Measurements from ENCODE around the gene UCHL3. TPM values are rescaled to one million over a fixed set of nuclear protein-coding genes. Genes with fewer than 3 reads are reported as not detected.

Gene UCHL3
- total and polyA plus RNA-seq, 2 of the 4 experiments (the other 2 are of a cell fraction), result 63.8 to 68.3 TPM

- no peak overlapping the region for H3K18ac ChIP-seq (ENCODE audit: low read depth, low read length)
- TF ChIP-seq ELK1 (IDR thresholded peaks at IDR 0.05; ENCODE audit: borderline replicate concordance, low read depth, low read length) (no peak), NFE2L2 (IDR thresholded peaks at IDR 0.05; ENCODE audit: low read depth, low read length) (no peak), SMC3 (IDR thresholded peaks at IDR 0.05; ENCODE audit: low read depth, low read length) (no peak), MAZ (IDR thresholded peaks at IDR 0.05; ENCODE audit: borderline replicate concordance, low read depth, low read length) (no peak), MAFK (IDR thresholded peaks at IDR 0.05; ENCODE audit: low read depth, low read length) (no peak), MXI1 (IDR thresholded peaks at IDR 0.05; ENCODE audit: borderline replicate concordance, low read depth, low read length) (no peak), RFX5 (IDR thresholded peaks at IDR 0.05; ENCODE audit: low read depth, low read length) (no peak), POLR2A (IDR thresholded peaks at IDR 0.05; ENCODE audit: low read depth, low read length) (no peak), BHLHE40 (IDR thresholded peaks at IDR 0.05; ENCODE audit: low read depth, low read length) (no peak), CTCF (conservative IDR thresholded peaks at IDR 0.05; ENCODE audit: low read depth, low read length) (no peak), CEBPB (IDR thresholded peaks at IDR 0.05; ENCODE audit: low read depth, low read length) (no peak; the same call in 1 of the 2 replicates), RAD21 (IDR thresholded peaks at IDR 0.05; ENCODE audit: low read length) (no peak), RCOR1 (IDR thresholded peaks at IDR 0.05; ENCODE audit: insufficient replicate concordance, low read length) (no peak), FOS (IDR thresholded peaks at IDR 0.05; ENCODE audit: low read depth, low read length) (no peak), CHD1 (IDR thresholded peaks at IDR 0.05; ENCODE audit: low read depth, low read length) (no peak), USF2 (IDR thresholded peaks at IDR 0.05; ENCODE audit: low read depth, low read length) (no peak)
- H3K23ac ChIP-seq (ENCODE audit: low read depth, low read length), result no peak overlapping the region
- no peak overlapping the region for H4K8ac ChIP-seq (ENCODE audit: low read depth in 2 of 2, low read length in 2 of 2)
- H2BK20ac ChIP-seq (ENCODE audit: low read depth, low read length), result no peak overlapping the region
- ChIA-PET POLR2A (ENCODE audit: unreplicated experiment) (interaction anchor here (0.6 kb wide), 2 partner anchors 15 to 100 kb away, joined by 4 read pairs; no protein-coding TSS in a partner anchor), CTCF (no interaction called here)
- H3K4ac ChIP-seq (ENCODE audit: low read depth, low read length), result no peak overlapping the region
- no peak overlapping the region for H4K5ac ChIP-seq (ENCODE audit: low read depth, low read length)
- H3K36me3 ChIP-seq (ENCODE audit: control insufficient read depth, insufficient read depth, low read length), result peaks cover 3% of the 10 kb centered on the region
- peak; percentile 55 for DNase-seq
- no peak overlapping the region for H2BK15ac ChIP-seq (ENCODE audit: low read depth, low read length)
- peaks cover 24% of the 10 kb centered on the region for H3K9me1 ChIP-seq (ENCODE audit: insufficient read depth, low read length)
- H3K9ac ChIP-seq (ENCODE audit: low read depth, low read length), result no peak overlapping the region
- H2BK120ac ChIP-seq (ENCODE audit: low read depth, low read length), result no peak overlapping the region
- no peaks in the 10 kb centered on the region for H3K27me3 ChIP-seq (ENCODE audit: control insufficient read depth, insufficient read depth, low read length)
- H3K4me3 ChIP-seq (ENCODE audit: insufficient read depth, low read depth, low read length), result no peak overlapping the region
- no CpG with 5 or more reads among the region's 1 CpG for WGBS, 2 experiments (ENCODE audit: extremely low coverage in 2 of 2, insufficient read length in 1 of 2)
- H2AK5ac ChIP-seq (ENCODE audit: low read depth, low read length), result no peak overlapping the region
- peaks cover 12% of the 10 kb centered on the region for H3K4me1 ChIP-seq (ENCODE audit: control insufficient read depth, insufficient read depth, low read length)
- H2BK5ac ChIP-seq (ENCODE audit: low read depth, low read length, poor library complexity, severe bottlenecking), result peak overlapping the region; percentile 65
- peaks cover 94% of the 10 kb centered on the region for H4K20me1 ChIP-seq (ENCODE audit: insufficient read depth, low read length)
- no peaks in the 10 kb centered on the region for H3K9me3 ChIP-seq (ENCODE audit: control insufficient read depth, insufficient read depth, low read length)
- no peak overlapping the region for H3K56ac ChIP-seq (ENCODE audit: extremely low read depth, insufficient read depth, low read length)
- no peak overlapping the region for H2AFZ ChIP-seq (replicated peaks; ENCODE audit: low read length, poor library complexity)
- no peak for ATAC-seq (ENCODE audit: low read depth)
- H3K4me2 ChIP-seq (ENCODE audit: low read depth, low read length), result no peak overlapping the region; the same call in 1 of the 2 replicates
- in situ Hi-C loops (cut with MboI; ENCODE audit: low sequenced_read_pairs) (no loop called here), intact Hi-C loops (cut with micrococcal nuclease) (no loop called here), dilution Hi-C loops (cut with HindIII; ENCODE audit: low sequenced_read_pairs, unreplicated experiment) (no loop called here)
- no TSS peak for BruUV-seq (replicated peaks)
- no peak overlapping the region for H4K91ac ChIP-seq (ENCODE audit: insufficient read depth, low read depth, low read length)
- peak overlapping the region; percentile 20; the same call in 1 of the 2 replicates for H3K27ac ChIP-seq (ENCODE audit: insufficient read depth, low read length)
- H3K14ac ChIP-seq (replicated peaks; ENCODE audit: low read depth, low read length), result no peak overlapping the region
- peaks cover 5 to 58% of the 10 kb centered on the region in 2 experiments for H3K79me1 ChIP-seq (ENCODE audit: low read depth in 1 of 2, low read length in 2 of 2)
- H2AK9ac ChIP-seq (replicated peaks; ENCODE audit: low read depth, low read length, poor library complexity), result no peak overlapping the region
Measured at GRCh38 chr13:75647126-75647784, 97.7 kb downstream of the UCHL3 start.
